Lower leg skin (tissue), 3 donors: ENCODE measurements around the gene SSB.

Experiments
- POLR2A ChIP-seq, 2 donors: fragments of 450-650 bp; IDR thresholded peaks; one replicate each; pipeline ENCODE4 v1.6.1; 2016 to 2017; ENCODE audit warnings: antibody characterized with exemption in 2 of 2, mild to moderate bottlenecking in 1 of 2, moderate library complexity in 1 of 2
- TF ChIP-seq, protein P1 (sequence below), 3 donors: fragments of 450-650 bp; IDR thresholded peaks; one replicate each; pipeline ENCODE4 v1.5.1; 2016; ENCODE audit warnings: antibody characterized with exemption in 3 of 3, mild to moderate bottlenecking in 3 of 3, moderate library complexity in 2 of 3

DNA sequence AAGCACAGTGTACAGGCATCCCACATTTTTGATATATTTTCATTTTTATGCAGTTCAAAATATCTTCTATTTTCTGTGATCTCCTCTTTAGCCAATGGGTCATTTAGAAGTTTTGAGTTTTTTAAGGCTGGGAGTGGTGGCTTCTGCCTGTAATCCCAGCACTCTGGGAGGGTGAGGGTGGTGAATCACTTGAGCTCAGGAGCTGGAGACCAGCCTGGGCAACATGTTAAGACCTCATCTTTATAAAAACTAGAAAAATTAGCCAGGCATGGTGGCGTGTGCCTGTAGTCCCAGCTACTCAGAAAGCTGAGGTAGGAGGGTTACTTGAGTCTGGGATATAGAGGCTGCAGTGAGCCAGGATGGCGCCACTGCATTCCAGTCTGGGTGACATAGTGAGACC, 46.3 kb downstream of the SSB start:
- TF ChIP-seq POLR2A (IDR thresholded peaks at IDR 0.05), result no peak
- TF ChIP-seq, protein P1, sequence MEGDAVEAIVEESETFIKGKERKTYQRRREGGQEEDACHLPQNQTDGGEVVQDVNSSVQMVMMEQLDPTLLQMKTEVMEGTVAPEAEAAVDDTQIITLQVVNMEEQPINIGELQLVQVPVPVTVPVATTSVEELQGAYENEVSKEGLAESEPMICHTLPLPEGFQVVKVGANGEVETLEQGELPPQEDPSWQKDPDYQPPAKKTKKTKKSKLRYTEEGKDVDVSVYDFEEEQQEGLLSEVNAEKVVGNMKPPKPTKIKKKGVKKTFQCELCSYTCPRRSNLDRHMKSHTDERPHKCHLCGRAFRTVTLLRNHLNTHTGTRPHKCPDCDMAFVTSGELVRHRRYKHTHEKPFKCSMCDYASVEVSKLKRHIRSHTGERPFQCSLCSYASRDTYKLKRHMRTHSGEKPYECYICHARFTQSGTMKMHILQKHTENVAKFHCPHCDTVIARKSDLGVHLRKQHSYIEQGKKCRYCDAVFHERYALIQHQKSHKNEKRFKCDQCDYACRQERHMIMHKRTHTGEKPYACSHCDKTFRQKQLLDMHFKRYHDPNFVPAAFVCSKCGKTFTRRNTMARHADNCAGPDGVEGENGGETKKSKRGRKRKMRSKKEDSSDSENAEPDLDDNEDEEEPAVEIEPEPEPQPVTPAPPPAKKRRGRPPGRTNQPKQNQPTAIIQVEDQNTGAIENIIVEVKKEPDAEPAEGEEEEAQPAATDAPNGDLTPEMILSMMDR (IDR thresholded peaks at IDR 0.05), result no peak
